ENCODE results near the gene KIF18A.

GRCh38 chr11:28086569-28086968, 21.4 kb downstream of the KIF18A start:
- TF ChIP-seq, protein P1, sequence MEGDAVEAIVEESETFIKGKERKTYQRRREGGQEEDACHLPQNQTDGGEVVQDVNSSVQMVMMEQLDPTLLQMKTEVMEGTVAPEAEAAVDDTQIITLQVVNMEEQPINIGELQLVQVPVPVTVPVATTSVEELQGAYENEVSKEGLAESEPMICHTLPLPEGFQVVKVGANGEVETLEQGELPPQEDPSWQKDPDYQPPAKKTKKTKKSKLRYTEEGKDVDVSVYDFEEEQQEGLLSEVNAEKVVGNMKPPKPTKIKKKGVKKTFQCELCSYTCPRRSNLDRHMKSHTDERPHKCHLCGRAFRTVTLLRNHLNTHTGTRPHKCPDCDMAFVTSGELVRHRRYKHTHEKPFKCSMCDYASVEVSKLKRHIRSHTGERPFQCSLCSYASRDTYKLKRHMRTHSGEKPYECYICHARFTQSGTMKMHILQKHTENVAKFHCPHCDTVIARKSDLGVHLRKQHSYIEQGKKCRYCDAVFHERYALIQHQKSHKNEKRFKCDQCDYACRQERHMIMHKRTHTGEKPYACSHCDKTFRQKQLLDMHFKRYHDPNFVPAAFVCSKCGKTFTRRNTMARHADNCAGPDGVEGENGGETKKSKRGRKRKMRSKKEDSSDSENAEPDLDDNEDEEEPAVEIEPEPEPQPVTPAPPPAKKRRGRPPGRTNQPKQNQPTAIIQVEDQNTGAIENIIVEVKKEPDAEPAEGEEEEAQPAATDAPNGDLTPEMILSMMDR (IDR thresholded peaks at IDR 0.05; ENCODE audit: poor library complexity): no peak
- no peak for TF ChIP-seq EZH2 (IDR thresholded peaks at IDR 0.05; ENCODE audit: borderline replicate concordance)
